ENCODE results near the gene FCRLB.
A peak's percentile ranks its signal among the peaks of the same experiment; 100 is the strongest.
"Not testable (repeated sequence)": the region's sequence is repeated elsewhere in the genome, so short reads cannot be mapped to it uniquely, and the experiment has no call there.

The FCRLB gene

GRCh38 chr1:161720956-161721737, at the start of gene FCRLB:
TSS of gene FCRLB (plus strand) at chr1:161721544. CDS start at chr1:161722673, 1,129 bp downstream.
- DNase-seq (ENCODE audit: low spot score) = no peak

DNA sequence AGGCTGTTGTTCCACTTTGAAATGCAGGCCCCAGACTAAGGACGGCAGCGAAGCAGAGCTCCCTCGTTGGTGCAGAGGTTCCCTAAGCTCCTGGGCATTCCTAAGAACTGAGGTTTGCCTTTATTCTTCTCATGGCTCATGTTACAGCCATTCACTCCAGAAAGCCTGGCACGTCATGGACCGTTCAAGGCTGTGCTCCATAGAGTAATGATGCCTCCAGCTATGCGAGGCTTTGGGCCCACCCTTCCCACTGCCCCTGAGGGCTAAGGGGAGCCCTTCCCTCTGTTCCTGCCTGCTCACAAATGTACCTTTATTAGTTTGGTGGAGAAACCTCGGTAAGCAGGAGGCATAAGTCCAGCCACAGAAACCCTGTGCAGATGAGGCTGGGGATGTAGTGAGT, 47.9 kb upstream of the FCRLB start:
- DNase-seq (ENCODE audit: low spot score) = not testable (repeated sequence)

- not testable (repeated sequence) for DNase-seq (ENCODE audit: low spot score)
Measured at GRCh38 chr1:161674447-161674846, 46.9 kb upstream of the FCRLB start.

- not testable (repeated sequence) for DNase-seq (ENCODE audit: low spot score)
Measured at GRCh38 chr1:161674908-161675307, 46.4 kb upstream of the FCRLB start.

GRCh38 chr1:161676441-161676840, 44.9 kb upstream of the FCRLB start:
- DNase-seq (ENCODE audit: low spot score) = no peak

DNA sequence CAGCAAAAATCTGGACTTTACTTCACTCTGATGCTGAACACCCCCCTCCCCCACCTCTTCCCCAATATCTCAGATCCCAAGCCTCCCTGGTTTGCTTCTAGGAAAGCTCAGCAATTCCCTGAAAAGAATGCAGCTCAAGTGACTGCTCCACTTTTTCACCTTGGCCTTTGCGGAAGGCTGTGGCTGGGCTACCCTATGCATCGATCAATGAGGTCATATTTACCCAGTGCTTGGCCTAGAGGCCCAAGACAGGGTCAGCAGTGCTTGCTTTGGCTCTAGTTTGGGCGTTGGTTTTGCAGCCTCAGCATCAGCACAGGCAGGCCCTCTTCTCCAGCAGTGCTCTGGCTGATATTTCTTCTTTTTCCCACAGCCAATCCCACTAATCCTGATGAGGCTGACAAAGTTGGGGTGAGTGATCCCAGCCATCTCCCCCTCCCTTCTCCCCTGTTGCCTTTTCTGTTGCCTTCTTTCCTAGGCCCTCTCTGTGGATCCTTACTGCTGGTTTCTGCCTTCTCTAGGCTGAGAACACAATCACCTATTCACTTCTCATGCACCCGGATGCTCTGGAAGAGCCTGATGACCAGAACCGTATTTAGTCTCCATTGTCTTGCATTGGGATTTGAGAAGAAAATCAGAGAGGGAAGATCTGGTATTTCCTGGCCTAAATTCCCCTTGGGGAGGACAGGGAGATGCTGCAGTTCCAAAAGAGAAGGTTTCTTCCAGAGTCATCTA, 44.2 kb upstream of the FCRLB start:
- no peak for DNase-seq (ENCODE audit: low spot score)

- DNase-seq (ENCODE audit: low spot score) = no peak
Measured at GRCh38 chr1:161678500-161678899, 42.8 kb upstream of the FCRLB start.

DNA sequence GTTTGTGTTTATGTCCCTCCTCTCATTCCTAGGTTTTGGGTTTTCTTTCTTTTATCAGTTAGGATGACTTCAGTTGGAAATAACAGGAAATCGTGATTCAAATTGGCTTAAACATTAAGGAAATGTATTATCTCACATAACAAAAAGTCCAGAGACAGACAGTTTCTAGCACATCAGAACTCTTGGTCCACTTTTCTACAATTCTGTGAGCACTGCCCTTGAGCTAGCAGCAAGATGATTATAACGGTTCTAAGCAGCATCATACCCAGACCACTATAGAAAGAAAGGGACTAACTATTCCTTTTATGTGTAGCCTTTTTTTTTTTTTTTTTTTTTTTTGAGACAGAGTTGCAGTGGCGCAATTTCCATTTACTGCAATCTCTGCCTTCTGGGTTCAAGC, 39.5 kb upstream of the FCRLB start:
- no peak for DNase-seq (ENCODE audit: low spot score)

DNA sequence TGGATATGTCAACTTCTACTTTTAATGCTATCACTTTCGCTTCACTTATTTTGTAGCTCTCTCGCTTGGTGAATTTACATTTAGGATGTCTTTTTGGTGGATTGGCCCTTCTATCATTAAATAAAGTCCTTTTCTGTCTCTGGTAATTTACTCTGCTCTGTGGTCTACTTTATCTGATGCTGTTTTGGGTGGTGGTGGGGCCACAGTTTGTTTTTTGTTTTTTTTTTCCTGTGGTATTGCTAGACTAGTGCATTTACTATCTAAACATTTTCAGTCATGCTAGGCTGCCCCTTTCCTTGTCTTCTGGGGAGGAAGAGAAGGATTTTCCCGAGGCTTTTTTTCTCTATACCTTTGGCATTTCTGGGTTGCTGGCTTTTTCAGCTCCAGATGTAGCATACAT, 32.4 kb upstream of the FCRLB start:
- no peak for DNase-seq (ENCODE audit: low spot score)

DNA sequence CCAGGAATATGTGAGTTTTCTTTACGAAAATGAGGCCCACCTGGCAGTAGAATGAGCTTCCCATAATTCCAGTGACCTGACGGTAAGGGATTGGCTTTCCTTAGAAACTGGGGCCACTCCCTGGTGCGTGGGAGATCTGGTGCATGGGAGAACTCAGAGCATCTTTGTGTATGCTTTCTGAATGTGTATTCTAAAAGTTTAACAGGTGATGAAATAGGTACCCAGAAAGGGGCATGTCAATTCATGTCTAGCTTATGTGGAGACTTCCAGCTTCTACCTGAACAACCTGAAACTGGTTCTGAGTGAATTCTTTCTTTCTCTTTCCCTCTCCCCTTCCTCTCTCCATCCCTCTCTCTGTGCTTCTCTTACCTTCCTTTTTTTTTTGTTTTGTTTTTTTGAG, 29.5 kb upstream of the FCRLB start:
- no peak for DNase-seq (ENCODE audit: low spot score)

GRCh38 chr1:161693020-161693712, 28.2 kb upstream of the FCRLB start:
- not testable (repeated sequence) for DNase-seq (ENCODE audit: low spot score)

GRCh38 chr1:161698302-161698701, 23.0 kb upstream of the FCRLB start:
- DNase-seq (ENCODE audit: low spot score) = not testable (repeated sequence)

GRCh38 chr1:161702250-161702649, 19.1 kb upstream of the FCRLB start:
- no peak for DNase-seq (ENCODE audit: low spot score)

- DNase-seq (ENCODE audit: low spot score) = peak; percentile 75
Measured at GRCh38 chr1:161705537-161705936, 15.8 kb upstream of the FCRLB start.

- no peak for DNase-seq (ENCODE audit: low spot score)
Measured at GRCh38 chr1:161706113-161706481, 15.2 kb upstream of the FCRLB start.

DNA sequence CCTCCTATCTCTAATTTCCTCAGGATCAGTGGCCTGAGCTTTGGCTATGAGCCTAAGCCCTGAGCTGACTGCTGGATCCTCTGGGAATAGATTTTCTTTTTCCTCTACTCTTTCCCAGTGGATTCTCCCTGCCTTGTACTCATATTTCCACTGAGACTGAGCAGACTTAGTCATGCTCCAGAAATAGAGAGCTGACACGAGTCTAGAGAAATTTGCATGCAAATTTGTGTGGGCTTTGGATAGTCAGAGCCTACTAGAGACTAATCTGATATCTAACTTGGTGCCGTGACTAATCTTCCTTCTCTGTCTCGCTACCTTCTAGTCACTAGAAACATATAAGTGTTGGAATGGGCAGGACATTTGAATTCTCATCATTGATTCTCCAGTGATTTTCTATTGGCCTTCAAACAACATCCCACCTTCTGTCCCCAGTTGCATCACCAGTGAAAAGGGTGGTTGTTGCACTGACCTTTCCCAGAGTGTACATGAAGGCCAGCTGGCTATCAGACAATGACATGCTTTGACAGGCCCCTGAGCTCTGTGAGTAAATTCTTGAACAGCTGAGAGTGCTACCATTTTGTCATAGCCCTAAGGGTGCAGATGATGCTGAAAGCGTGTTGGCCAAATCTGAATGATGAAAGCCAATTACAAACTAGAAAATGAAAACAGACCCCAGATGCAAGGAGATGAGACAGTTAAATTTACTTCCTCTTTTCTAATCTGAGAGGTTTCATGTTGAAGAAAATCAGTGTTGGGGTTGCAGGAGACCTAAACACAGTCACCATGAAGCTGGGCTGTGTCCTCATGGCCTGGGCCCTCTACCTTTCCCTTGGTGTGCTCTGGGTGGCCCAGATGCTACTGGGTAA, 14.6 kb upstream of the FCRLB start, which contains the start of gene FCRLA:
TSS of gene FCRLA (plus strand) at position 748 of the 866 bp plus-strand sequence. CDS start at position 784, 36 bp downstream.
- peak; percentile 53 for DNase-seq (ENCODE audit: low spot score)

GRCh38 chr1:161707503-161707902, 13.8 kb upstream of the FCRLB start:
- DNase-seq (ENCODE audit: low spot score) = no peak

DNA sequence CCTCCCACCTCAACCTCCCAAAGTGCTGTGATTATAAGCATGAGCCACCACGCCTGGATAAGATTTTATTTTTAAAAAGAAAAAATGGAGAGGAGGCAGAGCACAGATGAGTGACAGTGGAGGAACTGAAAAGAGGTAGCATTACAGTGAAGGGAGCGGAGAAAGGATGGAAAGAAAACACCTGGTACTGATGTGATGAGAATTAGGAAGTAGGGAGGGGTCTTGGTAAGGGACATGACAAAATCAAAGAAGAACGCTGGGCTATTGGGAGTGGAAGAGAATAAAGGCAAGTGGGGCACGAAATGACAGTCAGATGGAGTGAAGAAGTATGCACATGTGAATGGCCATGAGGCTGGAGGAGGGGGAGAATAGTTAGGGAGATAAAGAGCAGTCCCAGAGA, 12.0 kb upstream of the FCRLB start:
- DNase-seq (ENCODE audit: low spot score) = no peak

DNA sequence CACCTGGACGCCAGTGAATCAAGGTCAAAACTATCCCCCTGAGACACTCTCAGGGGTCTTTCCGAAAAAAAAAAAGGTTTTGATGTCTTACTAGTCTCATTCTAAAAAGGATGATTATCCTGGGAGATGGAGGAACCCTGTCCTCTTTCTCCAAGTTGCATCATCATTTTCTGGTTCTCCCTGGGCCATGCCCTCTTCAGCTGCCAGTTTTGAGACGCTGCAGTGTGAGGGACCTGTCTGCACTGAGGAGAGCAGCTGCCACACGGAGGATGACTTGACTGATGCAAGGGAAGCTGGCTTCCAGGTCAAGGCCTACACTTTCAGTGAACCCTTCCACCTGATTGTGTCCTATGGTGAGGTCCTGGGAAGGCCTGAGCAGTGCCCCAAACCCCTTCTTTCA, 10.8 kb upstream of the FCRLB start:
- DNase-seq (ENCODE audit: low spot score) = no peak

GRCh38 chr1:161718559-161719324, 2.6 kb upstream of the FCRLB start:
- DNase-seq (ENCODE audit: low spot score) = peak; percentile 51

GRCh38 chr1:161719325-161719611, 2.1 kb upstream of the FCRLB start:
- no peak for DNase-seq (ENCODE audit: low spot score)

Data from germinal center (tissue), 1 donor.